Measurements from ENCODE around the gene ARID1B.

Gene ARID1B

GRCh38 chr6:156881687-156882629 lies 104.8 kb downstream of the ARID1B start:
- DNase-seq: no peak

- DNase-seq: no peak
Observed at GRCh38 chr6:156883497-156884252, 106.5 kb downstream of the ARID1B start.

DNA sequence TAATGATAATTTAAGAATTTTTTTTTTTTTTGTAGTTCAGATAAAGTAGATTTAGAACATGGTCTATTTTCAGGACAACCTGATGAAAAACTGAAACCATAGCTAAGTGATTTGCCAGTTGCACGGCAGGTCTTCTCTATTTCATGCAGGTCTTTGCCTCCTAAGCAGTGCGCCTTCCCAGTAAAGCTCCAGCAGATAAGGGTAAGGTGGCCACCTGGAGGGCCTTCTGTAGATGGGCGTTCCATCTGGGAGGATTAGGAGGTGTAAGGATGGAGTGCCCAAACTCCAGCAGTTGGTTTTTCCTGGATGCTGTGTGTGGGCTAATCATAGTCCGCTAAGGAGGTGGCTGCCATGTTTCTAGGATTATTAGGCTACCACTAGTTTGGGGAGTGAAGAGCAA lies 107.1 kb downstream of the ARID1B start:
- no peak for DNase-seq

- DNase-seq: no peak
Observed at GRCh38 chr6:156885562-156885961, 108.4 kb downstream of the ARID1B start.

DNA sequence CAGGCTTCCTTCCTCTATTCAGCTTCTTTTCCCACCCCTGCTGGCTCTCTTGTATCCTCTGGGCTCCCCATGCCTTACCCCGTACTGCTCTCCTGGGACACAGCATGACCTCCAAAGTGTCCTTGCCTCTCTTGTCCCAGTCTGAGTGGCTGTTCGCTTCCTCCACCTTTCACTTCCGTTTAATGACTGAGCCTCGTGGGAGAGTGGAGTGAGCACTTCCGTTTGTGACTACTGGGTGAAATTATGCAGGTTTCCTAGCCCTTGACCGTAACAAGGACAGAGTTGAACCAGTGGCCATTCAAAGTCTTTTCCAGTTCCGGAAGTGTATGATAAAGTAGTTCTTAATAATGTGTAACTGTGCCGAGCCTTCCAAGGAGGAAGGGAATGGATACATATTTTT lies 109.2 kb downstream of the ARID1B start:
- no peak for DNase-seq

DNA sequence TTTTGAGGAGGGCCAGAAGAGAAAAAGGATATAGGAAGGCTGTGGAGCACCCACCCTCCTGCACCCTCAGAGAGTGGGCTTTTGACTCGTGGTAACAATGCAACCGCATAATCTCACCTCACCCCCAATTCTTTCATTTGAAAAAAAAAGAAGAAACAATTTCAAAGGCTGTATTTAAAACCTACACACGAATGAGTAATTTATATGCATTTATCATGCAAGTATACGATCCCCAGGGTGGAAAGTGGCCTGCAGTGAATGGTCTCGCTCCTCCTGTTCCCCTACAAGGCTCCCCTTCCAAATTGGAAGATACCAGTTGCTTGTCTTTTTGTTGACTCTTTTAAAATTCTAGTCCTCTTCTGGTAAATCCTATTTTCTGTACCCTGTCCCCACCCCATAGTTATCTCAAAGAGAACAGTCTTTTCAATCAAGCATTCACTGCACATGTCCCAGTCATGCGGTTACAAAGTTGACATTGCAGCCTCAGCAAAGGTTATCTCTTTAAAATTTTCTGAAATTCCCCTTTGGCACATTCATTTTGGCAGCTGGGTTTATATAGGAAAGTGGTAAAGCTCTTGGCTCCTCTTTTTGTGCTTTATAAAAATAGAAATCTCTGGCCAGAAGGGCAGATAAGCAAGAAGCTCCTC lies 110.6 kb downstream of the ARID1B start:
- DNase-seq: no peak

- DNase-seq: no peak
Observed at GRCh38 chr6:156889469-156889868, 112.3 kb downstream of the ARID1B start.

DNA sequence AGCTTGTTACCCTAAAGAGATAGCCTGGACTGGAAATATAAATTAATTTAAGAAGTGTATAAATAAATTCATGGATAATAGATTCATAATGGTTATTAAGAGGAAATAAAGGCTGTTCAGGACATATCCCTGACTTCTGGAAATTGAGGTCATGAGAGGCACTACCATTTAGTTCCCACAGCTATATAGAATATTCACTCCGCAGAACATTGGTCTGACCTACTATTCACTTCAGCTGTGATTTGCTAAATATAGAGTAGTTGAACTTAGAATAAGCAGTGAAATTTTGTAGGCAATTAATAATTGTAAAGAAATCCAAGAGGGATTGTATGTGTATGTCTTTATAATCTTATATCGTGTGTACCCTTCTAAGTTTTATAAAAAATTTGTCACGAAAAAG lies 112.8 kb downstream of the ARID1B start:
- no peak for DNase-seq

- DNase-seq: no peak
Observed at GRCh38 chr6:156890627-156891314, 113.6 kb downstream of the ARID1B start.

- DNase-seq: no peak
Observed at GRCh38 chr6:156897907-156898531, 120.8 kb downstream of the ARID1B start.

GRCh38 chr6:156899071-156899470 lies 121.9 kb downstream of the ARID1B start:
- no peak for DNase-seq

- no peak for DNase-seq
Observed at GRCh38 chr6:156899532-156900135, 122.5 kb downstream of the ARID1B start.

- no peak for DNase-seq
Observed at GRCh38 chr6:156900292-156900691, 123.1 kb downstream of the ARID1B start.

DNA sequence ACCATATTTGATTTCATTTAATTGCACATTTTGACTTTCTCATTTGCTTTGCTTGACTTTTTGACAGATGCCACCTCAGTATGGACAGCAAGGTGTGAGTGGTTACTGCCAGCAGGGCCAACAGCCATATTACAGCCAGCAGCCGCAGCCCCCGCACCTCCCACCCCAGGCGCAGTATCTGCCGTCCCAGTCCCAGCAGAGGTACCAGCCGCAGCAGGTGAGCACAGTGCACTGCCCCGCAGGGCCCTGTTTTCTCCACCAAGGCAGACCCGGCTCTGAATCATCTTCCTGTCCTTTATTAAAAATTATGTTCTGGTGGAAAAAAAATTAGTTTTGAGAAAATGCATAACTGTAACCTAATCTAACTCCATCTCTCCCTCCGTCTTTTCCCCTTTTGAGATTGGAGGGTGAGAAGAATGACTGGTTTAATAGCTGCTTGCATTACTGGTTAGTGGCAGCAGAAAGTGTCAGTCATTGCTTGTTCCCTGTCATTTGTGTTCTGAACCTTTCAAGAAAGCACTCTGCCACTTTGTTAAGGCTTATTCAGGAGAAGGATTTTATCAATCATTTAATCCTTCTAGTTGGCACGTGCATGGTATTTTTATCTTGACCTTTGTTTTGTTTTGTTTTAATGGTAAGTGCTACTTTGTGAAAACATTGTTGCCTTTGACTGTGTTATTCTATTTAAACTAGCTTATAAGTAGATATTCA lies 124.3 kb downstream of the ARID1B start:
- DNase-seq: no peak

DNA sequence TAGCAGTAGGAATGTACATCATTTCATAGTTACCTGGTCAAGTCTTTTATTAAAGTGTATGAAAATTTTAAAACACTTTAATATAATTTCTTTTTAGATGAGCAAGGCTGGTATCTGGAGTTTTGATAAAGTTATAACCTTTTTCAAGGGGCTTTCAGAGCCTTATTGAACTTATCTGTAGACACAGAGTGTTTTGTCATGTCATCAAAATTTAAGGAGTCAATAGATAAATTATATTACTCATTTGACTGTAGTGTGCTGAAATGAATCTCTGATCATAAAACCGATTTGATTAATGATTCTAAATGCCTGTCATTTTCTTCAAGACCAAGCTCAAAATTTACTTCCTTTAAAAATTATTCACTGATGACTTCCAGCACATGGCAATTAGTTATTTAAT lies 125.6 kb downstream of the ARID1B start:
- DNase-seq: no peak

DNA sequence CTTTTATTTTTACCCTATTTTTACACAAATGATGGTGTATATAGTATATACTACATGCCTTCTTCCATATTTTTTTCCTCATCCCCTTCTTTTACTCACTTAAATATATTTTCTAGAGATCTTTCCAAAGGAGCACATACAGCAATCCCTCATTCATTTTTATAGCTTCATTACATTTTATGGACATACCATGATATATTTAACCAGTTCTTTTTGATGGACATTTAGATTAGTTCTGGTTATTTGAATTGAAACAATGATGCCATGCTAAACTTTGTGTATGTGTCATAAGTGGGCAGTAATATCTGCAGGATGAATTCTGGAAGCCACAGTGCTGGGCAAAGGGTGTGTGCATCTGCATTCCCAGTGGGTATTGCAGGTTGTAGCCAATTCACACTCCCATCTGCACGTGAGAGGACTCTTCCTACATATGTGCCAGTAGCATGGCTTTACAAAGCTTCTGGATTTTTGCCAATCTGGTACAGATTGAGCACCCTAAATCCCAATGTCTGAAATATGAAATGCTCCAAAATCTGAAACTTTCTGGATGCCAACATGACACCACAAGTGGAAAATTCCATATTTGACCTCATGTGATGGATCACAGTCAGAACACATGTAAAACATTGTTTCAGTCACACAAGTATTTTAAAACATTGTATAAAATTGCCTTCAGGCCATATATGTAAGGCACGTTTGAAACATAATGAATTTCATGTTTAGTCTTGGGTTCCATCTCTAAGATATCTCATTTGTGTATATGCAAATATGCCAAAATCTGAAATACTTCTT lies 127.2 kb downstream of the ARID1B start:
- no peak for DNase-seq

- no peak for DNase-seq
Observed at GRCh38 chr6:156905801-156906200, 128.6 kb downstream of the ARID1B start.

DNA sequence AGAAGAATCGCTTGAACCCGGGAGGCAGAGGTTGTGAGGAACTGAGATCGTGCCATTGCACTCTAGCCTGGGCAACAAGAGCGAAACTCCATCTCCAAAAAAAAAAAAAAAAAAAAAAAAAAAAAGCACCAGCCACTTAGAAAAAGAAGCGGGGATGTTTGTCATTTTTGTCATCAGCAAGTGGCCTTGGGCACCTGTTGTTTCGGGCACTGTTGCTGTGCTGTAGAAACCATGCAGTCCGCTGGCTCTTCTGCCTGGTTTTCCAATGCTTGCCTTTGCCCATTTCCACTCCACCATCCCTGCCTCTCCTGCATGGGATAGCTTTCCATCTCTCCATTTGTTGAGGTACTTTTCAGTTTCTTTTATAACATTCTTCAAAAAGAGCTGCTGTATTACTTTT lies 129.3 kb downstream of the ARID1B start:
- no peak for DNase-seq

DNA sequence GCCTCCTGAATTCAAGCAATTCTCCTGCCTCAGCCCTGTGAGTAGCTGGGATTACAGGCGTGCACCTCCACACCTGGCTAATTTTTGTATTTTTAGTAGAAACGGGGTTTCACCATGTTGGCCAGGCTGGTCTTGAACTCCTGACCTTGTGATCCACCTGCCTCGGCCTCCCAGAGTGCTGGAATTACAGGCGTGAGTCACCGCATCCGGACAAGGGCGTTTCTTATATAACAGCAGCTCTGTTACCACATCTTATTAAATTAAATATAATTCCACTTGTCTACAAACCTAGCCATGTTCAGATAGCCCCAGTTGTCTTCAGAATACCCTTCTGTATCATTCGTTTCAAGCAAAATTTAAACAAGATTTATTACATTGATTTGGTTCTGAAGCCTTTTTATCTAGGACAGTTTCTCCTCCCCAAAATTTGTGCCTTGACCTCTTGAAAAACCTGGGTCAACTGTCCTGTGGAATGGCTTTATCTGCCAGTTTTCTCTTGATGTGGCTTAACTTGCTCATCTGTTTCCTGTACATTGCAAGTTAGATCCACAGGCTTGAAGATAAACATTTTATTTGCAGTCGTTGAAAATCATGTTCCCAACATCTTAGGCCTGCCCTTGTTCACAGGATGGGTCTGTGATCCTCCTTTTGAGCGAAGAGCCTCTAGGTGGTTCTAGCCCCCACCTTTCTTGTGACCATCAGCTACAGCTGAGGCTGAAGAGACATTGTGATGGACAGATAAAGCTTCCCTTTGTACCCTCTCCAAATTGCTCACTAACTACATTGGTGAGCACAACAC lies 132.2 kb downstream of the ARID1B start:
- DNase-seq: no peak

DNA sequence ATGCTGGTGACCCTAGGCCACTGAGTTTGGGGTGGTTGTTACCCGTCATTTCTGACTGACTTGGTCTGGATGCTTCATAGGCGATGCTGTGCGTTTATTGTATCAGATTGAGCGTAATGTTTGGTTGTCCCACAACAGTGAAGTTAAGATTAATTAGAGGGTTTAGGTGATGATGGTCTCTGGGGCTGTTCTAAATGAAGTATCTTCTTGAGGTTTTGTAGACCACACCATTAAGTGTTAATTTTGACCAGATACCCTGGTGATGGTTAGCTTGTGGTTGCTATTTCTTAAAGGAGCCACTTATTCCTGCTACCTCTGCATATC lies 132.8 kb downstream of the ARID1B start:
- no peak for DNase-seq
